GM12891 (cell line): ENCODE results near the gene RAB6B.

ENCODE experiments used
- PAX5 ChIP-seq: IDR thresholded peaks from 2 replicates; pipeline ENCODE4 v1.6.1; 2011; ENCODE audit warnings: low read length, moderate library complexity, mild to moderate bottlenecking; ENCODE audit not compliant: insufficient read depth, severe bottlenecking
- POLR2A ChIP-seq: IDR thresholded peaks from 2 replicates; pipeline ENCODE4 v1.6.1; 2011; ENCODE audit warnings: low read depth, low read length, control low read depth
- POLR2AphosphoS5 ChIP-seq: IDR thresholded peaks from 2 replicates; pipeline ENCODE4 v1.6.1; 2011; ENCODE audit warnings: low read depth, low read length, control low read depth

GRCh38 chr3:133943639-133944141, 48.0 kb upstream of the RAB6B start:
- TF ChIP-seq POLR2A (no peak), POLR2AphosphoS5 (no peak), PAX5 (no peak)
